Breast epithelium (tissue), 3 donors: ENCODE results near the gene MAP6.

ENCODE experiments used
- POLR2A ChIP-seq: fragments of 450-650 bp; IDR thresholded peaks from one replicate; pipeline ENCODE4 v1.6.1; 2016; ENCODE audit warnings: antibody characterized with exemption, mild to moderate bottlenecking, moderate library complexity
- POLR2AphosphoS5 ChIP-seq, 3 donors: sonication (generic); formaldehyde crosslinking; IDR thresholded peaks; one replicate each; pipeline ENCODE4 v1.6.1; 2017; ENCODE audit warnings: antibody characterized with exemption in 3 of 3
- TF ChIP-seq, protein P1 (sequence below), 3 donors: fragments of 450-650 bp; IDR thresholded peaks; one replicate each; pipeline ENCODE4 v1.5.1; 2016 to 2017; ENCODE audit warnings: antibody characterized with exemption in 3 of 3, mild to moderate bottlenecking in 3 of 3, moderate library complexity in 3 of 3

DNA sequence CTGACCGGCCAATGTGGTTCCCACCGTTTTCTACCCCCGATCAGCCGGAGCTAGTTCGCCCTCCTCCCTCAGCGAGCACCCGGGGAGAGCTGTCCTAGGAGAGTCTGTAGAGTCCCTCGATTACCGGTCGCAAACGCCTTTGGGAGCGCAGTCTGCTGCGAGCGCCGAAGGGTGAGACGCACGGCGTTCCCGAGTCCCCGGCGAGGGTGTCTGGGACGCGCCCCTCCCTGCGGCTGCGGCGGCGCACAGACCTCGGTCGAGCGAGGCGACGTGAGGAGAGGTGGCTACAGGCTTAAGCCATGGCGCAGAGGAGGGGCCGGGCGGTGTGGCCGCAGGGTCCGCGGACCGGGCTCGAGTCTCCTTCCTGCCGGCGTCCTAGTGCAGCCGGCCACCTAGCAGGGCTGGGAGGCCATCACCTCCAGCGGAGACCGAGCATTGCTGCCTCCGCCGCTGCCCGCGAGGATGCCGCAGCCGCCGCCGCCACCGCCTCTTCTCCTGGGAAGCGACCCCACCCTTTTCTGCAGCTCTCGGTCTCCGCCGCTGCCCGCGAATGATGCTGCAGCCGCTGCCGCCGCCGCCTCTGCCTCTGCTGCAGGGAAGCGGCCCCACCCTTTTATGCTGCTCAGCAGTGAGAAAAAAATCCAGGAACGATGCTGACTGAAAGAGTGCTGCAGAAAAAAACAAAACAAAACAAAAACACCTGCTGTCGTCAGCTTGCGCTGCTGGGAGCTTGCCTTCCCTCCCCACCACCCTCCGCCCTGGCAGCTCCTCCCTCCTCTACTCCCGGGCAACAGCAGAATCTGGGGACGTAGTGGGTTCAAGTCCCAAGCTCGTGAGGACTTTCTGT lies at the start of gene MAP6:
- TF ChIP-seq, protein P1, sequence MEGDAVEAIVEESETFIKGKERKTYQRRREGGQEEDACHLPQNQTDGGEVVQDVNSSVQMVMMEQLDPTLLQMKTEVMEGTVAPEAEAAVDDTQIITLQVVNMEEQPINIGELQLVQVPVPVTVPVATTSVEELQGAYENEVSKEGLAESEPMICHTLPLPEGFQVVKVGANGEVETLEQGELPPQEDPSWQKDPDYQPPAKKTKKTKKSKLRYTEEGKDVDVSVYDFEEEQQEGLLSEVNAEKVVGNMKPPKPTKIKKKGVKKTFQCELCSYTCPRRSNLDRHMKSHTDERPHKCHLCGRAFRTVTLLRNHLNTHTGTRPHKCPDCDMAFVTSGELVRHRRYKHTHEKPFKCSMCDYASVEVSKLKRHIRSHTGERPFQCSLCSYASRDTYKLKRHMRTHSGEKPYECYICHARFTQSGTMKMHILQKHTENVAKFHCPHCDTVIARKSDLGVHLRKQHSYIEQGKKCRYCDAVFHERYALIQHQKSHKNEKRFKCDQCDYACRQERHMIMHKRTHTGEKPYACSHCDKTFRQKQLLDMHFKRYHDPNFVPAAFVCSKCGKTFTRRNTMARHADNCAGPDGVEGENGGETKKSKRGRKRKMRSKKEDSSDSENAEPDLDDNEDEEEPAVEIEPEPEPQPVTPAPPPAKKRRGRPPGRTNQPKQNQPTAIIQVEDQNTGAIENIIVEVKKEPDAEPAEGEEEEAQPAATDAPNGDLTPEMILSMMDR (IDR thresholded peaks at IDR 0.05), result no peak
- no peak for TF ChIP-seq POLR2A
- no peak for TF ChIP-seq POLR2AphosphoS5 (IDR thresholded peaks at IDR 0.05)
